Stomach (tissue), 9 donors: ENCODE data around the gene CHCHD4. TPM values are rescaled to one million over a fixed set of nuclear protein-coding genes. Genes with fewer than 3 reads are reported as not detected.

Experiments
- DNase-seq, 2 donors: peaks; one replicate each; pipeline versions ENCODE4 v3.0.0 to v3.0.0-alpha.2; 2013 to 2019
- H3K27ac ChIP-seq, 5 donors: fragments of 200-600 bp in 4 of 5; sonication (generic) in 4 of 5; one replicate each; pipeline ENCODE4 v1.5.1; 2013 to 2019; ENCODE audit warnings: mild to moderate bottlenecking in 1 of 5, moderate library complexity in 1 of 5
- H3K27me3 ChIP-seq, 3 donors: fragments of 200-600 bp; sonication (generic); one replicate each; pipeline ENCODE4 v1.5.1; 2017 to 2019; ENCODE audit warnings: mixed run types in 1 of 3
- H3K36me3 ChIP-seq, 4 donors: fragments of 200-600 bp; sonication (generic); 1 replicate in 3 of 4; 2 replicates in 1 of 4; pipeline ENCODE4 v1.5.1; 2016 to 2019
- H3K4me1 ChIP-seq, 4 donors: fragments of 200-600 bp; sonication (generic); one replicate each; pipeline ENCODE4 v1.5.1; 2016 to 2019
- H3K4me3 ChIP-seq, 4 donors: fragments of 200-600 bp; sonication (generic) in 3 of 4; one replicate each; pipeline ENCODE4 v1.5.1; 2016 to 2019; ENCODE audit warnings: mild to moderate bottlenecking in 1 of 4
- H3K9me3 ChIP-seq, 4 donors: fragments of 200-600 bp; sonication (generic); one replicate each; pipeline ENCODE4 v1.5.1; 2016 to 2019
- CTCF ChIP-seq, 7 experiments: fragments of 450-650 bp in 4 of 7; fragments of 200-600 bp in 3 of 7; sonication (generic) in 3 of 7; IDR thresholded peaks; one replicate each; pipeline ENCODE4 v1.5.1; 2016 to 2019; ENCODE audit warnings: antibody characterized with exemption in 7 of 7, control low read depth in 2 of 7, mild to moderate bottlenecking in 1 of 7
- EP300 ChIP-seq: sonication (generic); formaldehyde crosslinking; IDR thresholded peaks from one replicate; pipeline ENCODE4 v1.6.1; 2017; ENCODE audit warnings: antibody characterized with exemption
- POLR2A ChIP-seq, 4 donors: fragments of 450-650 bp; IDR thresholded peaks; one replicate each; pipeline ENCODE4 v1.6.1; 2016; ENCODE audit warnings: antibody characterized with exemption in 4 of 4, control low read depth in 2 of 4, mild to moderate bottlenecking in 1 of 4, moderate library complexity in 1 of 4
- POLR2AphosphoS5 ChIP-seq, 3 donors: sonication (generic); formaldehyde crosslinking; IDR thresholded peaks; one replicate each; pipeline ENCODE4 v1.6.1; 2016; ENCODE audit warnings: antibody characterized with exemption in 3 of 3
- WGBS, 5 donors: extraction: QIAGEN DNeasy Blood & Tissue Kit in 3 of 5; methylation state at CpG; one replicate each; pipeline versions ENCODE4 v1.1.5 to v1.1.7; 2013 to 2018; 5-methylcytosine and 5-hydroxymethylcytosine counted together
- intact Hi-C: fragments of 100-400 bp; cut with DNase I; formaldehyde crosslinking; loops from one replicate; pipeline ENCODE4 v1.15.1; 2023; ENCODE audit warnings: low total_unique reads
- polyA plus RNA-seq, 3 donors: library from polyadenylated mRNA; stranded (reverse); fragments of 200-250 nt; gene quantifications; one replicate each; pipeline ENCODE4 v1.2.3, GENCODE V29; 2013
- total RNA-seq, 5 donors: library from RNA; depleted of rRNA; stranded (reverse); fragments of >200 nt; gene quantifications; one replicate each; pipeline versions ENCODE4 v1.1.0 to v1.2.3, GENCODE V29; 2014 to 2016
- donor health status: healthy with polysubstance abuse.
- donor health status: Bipolar disorder and iron deficiency.
- donor health status: healthy.

Gene CHCHD4
- total and polyA plus RNA-seq, 8 donors = 1.7 to 16.1 (median 11.4) TPM

- Histone ChIP-seq H3K9me3 (no peaks in the 10 kb centered on the region), H3K4me1 (peaks cover 7 to 34% (median 25%) of the 10 kb centered on the region in 4 donors), H3K27ac (peak overlapping the region in 1 of 5 donors; percentile 5), H3K27me3 (no peaks in the 10 kb centered on the region), H3K4me3 (no peak overlapping the region), H3K36me3 (peaks cover 10 to 59% (median 50%) of the 10 kb centered on the region in 4 donors)
- WGBS, 5 donors = 60 to 68% (median 61%) methylated on average over 13 of the region's 13 CpGs
- intact Hi-C loops = no loop called here
- DNase-seq = peak in 1 of 2 donors; percentile 62
- TF ChIP-seq POLR2AphosphoS5 (IDR thresholded peaks at IDR 0.05) (no peak), EP300 (no peak), POLR2A (IDR thresholded peaks at IDR 0.05) (no peak), CTCF (IDR thresholded peaks at IDR 0.05) (no peak)
Measured at GRCh38 chr3:14118400-14119381, 6.0 kb downstream of the CHCHD4 start.

- Histone ChIP-seq H3K27me3 (no peaks in the 10 kb centered on the region), H3K36me3 (peaks cover 18 to 68% (median 60%) of the 10 kb centered on the region in 4 donors), H3K27ac (no peak overlapping the region), H3K9me3 (no peaks in the 10 kb centered on the region), H3K4me1 (peaks cover 0 to 24% (median 16%) of the 10 kb centered on the region in 4 donors), H3K4me3 (no peak overlapping the region)
- intact Hi-C loops = no loop called here
- 86 to 89% (median 87%) methylated on average over 10 of the region's 10 CpGs for WGBS, 5 donors
- no peak for DNase-seq
- TF ChIP-seq POLR2A (IDR thresholded peaks at IDR 0.05) = no peak
- TF ChIP-seq POLR2AphosphoS5 (IDR thresholded peaks at IDR 0.05) = no peak
- TF ChIP-seq EP300 = no peak
- TF ChIP-seq CTCF (IDR thresholded peaks at IDR 0.05) = no peak
Measured at GRCh38 chr3:14117468-14118399, 6.9 kb downstream of the CHCHD4 start.

- peak in 1 of 2 donors; percentile 71 for DNase-seq
- intact Hi-C loops = no loop called here
- Histone ChIP-seq H3K27ac (no peak overlapping the region), H3K36me3 (peaks cover 25 to 73% (median 62%) of the 10 kb centered on the region in 4 donors), H3K9me3 (no peaks in the 10 kb centered on the region), H3K27me3 (no peaks in the 10 kb centered on the region), H3K4me3 (no peak overlapping the region), H3K4me1 (peaks cover 0 to 14% (median 8%) of the 10 kb centered on the region in 4 donors)
- TF ChIP-seq CTCF (IDR thresholded peaks at IDR 0.05) (no peak), POLR2A (IDR thresholded peaks at IDR 0.05) (no peak), EP300 (no peak), POLR2AphosphoS5 (IDR thresholded peaks at IDR 0.05) (no peak)
- 81 to 94% (median 93%) methylated on average over 7 of the region's 7 CpGs for WGBS, 5 donors
Measured at GRCh38 chr3:14113965-14114635, 10.6 kb downstream of the CHCHD4 start.
